Gastrocnemius medialis (tissue), 4 donors: ENCODE measurements around the gene ASTN2. TPM values are rescaled to one million over a fixed set of nuclear protein-coding genes. Genes with fewer than 3 reads are reported as not detected.
"Not testable (repeated sequence)": the region's sequence is repeated elsewhere in the genome, so short reads cannot be mapped to it uniquely, and the experiment has no call there.

Source experiments
- ATAC-seq, 2 donors: fragments of 150-250 bp; one replicate each; pipeline ENCODE4 v1.9.1; 2016
- DNase-seq, 2 donors: peaks; one replicate each; pipeline ENCODE4 v3.0.0-alpha.2; 2019
- H3K27ac ChIP-seq, 4 donors: fragments of 200-600 bp; sonication (generic); 1 replicate in 1 of 4; 2 replicates in 3 of 4; pipeline ENCODE4 v1.5.1; 2016 to 2018; ENCODE audit warnings: mild to moderate bottlenecking in 2 of 4, moderate library complexity in 1 of 4
- H3K27me3 ChIP-seq, 3 donors: fragments of 200-600 bp; sonication (generic) in 2 of 3; 1 replicate in 1 of 3; 2 replicates in 2 of 3; pipeline versions ENCODE4 v1.5.1 to v1.6.0; 2016 to 2019; ENCODE audit warnings: mild to moderate bottlenecking in 1 of 3, moderate library complexity in 1 of 3
- H3K36me3 ChIP-seq, 2 donors: fragments of 200-600 bp; sonication (generic) in 1 of 2; one replicate each; pipeline ENCODE4 v1.5.1; 2017 to 2018
- H3K4me1 ChIP-seq, 2 donors: fragments of 200-600 bp; sonication (generic) in 1 of 2; one replicate each; pipeline ENCODE4 v1.5.1; 2016 to 2017; ENCODE audit warnings: mild to moderate bottlenecking in 2 of 2
- H3K4me3 ChIP-seq, 4 donors: fragments of 200-600 bp; sonication (generic) in 3 of 4; 1 replicate in 1 of 4; 2 replicates in 3 of 4; pipeline ENCODE4 v1.5.1; 2016 to 2019; ENCODE audit warnings: mild to moderate bottlenecking in 2 of 4
- H3K9me3 ChIP-seq, 3 donors: fragments of 200-600 bp; sonication (generic) in 2 of 3; 1 replicate in 1 of 3; 2 replicates in 2 of 3; pipeline ENCODE4 v1.5.1; 2016 to 2019
- POLR2A ChIP-seq, 2 donors: fragments of 450-650 bp; IDR thresholded peaks; one replicate each; pipeline ENCODE4 v1.6.1; 2017; ENCODE audit warnings: antibody characterized with exemption in 2 of 2, mild to moderate bottlenecking in 2 of 2, moderate library complexity in 2 of 2
- in situ Hi-C, 4 donors: fragments of 200-750 bp; cut with MboI; loops; one replicate each; pipeline versions ENCODE4 v1.15.0 to v1.8.0; 2017; ENCODE audit warnings: low sequenced_read_pairs in 4 of 4
- intact Hi-C: fragments of 100-400 bp; cut with DNase I; formaldehyde crosslinking; loops from one replicate; pipeline ENCODE4 v1.15.1; 2023; ENCODE audit warnings: low total_unique reads
- total RNA-seq, 4 donors: library from RNA; depleted of rRNA; stranded (reverse); fragments of >200 nt; gene quantifications; one replicate each; pipeline versions ENCODE4 v1.1.0 to v1.2.3, GENCODE V29; 2016
- TF ChIP-seq, protein P1 (sequence below), 5 experiments: fragments of 450-650 bp in 3 of 5; fragments of 200-600 bp in 2 of 5; sonication (generic) in 2 of 5; IDR thresholded peaks in 4 of 5; conservative IDR thresholded peaks in 1 of 5; 1 replicate in 4 of 5; 2 replicates in 1 of 5; pipeline ENCODE4 v1.5.1; 2016 to 2019; ENCODE audit warnings: antibody characterized with exemption in 5 of 5, mild to moderate bottlenecking in 3 of 5, moderate library complexity in 3 of 5

Gene ASTN2
- total RNA-seq, 4 donors from 2014 or later = 2.5 to 4.6 (median 3.7) TPM

DNA sequence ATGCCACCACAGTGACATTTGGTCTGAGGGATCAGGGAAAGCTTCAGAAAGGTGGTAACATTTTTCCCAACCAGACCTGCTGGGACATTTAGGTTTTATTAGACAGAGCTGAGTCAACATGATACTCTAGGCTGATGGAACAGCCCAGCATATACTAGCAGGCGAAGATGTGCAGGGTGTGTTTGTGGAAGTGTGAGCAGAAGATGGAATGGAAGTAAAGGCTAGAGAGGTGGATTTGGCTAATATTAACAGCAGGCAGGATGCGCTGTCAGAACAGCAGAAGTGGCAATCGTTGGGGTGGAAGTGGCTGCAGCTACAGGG, 340.6 kb downstream of the ASTN2 start:
- intact Hi-C loops (no loop called here), in situ Hi-C loops (no loop called here)
- no peak overlapping the region for H3K4me3 ChIP-seq
- no peaks in the 10 kb centered on the region for H3K9me3 ChIP-seq
- no peaks in the 10 kb centered on the region for H3K27me3 ChIP-seq
- no peak for TF ChIP-seq POLR2A (IDR thresholded peaks at IDR 0.05)
- TF ChIP-seq, protein P1, sequence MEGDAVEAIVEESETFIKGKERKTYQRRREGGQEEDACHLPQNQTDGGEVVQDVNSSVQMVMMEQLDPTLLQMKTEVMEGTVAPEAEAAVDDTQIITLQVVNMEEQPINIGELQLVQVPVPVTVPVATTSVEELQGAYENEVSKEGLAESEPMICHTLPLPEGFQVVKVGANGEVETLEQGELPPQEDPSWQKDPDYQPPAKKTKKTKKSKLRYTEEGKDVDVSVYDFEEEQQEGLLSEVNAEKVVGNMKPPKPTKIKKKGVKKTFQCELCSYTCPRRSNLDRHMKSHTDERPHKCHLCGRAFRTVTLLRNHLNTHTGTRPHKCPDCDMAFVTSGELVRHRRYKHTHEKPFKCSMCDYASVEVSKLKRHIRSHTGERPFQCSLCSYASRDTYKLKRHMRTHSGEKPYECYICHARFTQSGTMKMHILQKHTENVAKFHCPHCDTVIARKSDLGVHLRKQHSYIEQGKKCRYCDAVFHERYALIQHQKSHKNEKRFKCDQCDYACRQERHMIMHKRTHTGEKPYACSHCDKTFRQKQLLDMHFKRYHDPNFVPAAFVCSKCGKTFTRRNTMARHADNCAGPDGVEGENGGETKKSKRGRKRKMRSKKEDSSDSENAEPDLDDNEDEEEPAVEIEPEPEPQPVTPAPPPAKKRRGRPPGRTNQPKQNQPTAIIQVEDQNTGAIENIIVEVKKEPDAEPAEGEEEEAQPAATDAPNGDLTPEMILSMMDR (IDR thresholded peaks at IDR 0.05 in 4 of 5, conservative IDR thresholded peaks at IDR 0.05 in 1 of 5) = no peak
- ATAC-seq (no peak), DNase-seq (no peak)
- no peak overlapping the region for H3K27ac ChIP-seq
- H3K36me3 ChIP-seq = no peaks in the 10 kb centered on the region
- H3K4me1 ChIP-seq = no peaks in the 10 kb centered on the region

DNA sequence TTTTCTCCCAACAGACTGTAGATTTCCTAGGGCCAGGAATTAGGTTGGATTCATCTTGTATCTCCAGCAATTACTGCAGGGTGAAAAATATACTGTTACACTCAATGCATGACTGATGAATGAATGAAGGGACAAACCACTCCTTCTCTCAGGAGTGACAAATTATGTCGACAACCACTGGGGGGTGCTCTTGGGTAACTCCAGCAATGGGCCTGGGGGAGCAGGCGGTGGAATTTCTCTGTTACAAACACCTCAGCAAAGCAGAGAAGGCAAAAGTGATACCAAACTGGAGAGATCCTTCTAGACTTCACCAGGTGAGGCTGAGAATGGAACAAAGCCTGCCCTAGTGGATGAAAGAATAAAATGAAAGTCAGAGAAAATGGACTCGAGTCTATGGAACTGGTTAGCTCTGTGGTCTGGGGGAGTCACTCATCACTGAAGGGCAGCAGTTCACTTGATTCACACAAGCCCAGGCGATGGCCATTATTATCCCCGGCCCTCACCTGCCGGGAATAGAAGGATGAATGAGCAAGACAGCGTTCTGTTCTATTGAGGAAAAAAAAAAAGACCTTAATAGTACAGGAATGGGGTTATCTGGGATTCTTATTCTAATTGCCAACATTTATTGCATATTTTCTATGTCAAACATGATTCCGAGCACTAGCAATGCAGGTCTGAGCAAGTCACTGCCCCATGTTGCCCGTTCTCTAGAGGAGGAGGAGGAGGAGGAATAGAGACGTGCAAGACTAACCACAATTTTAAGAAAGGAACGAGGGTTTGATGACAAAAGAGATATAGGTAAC, 341.1 kb downstream of the ASTN2 start:
- intact Hi-C loops (no loop called here), in situ Hi-C loops (no loop called here)
- no peak for TF ChIP-seq POLR2A (IDR thresholded peaks at IDR 0.05)
- TF ChIP-seq, protein P1 (IDR thresholded peaks at IDR 0.05 in 4 of 5, conservative IDR thresholded peaks at IDR 0.05 in 1 of 5) = peak in 1 of 5 experiments; percentile 35
- H3K27me3 ChIP-seq = no peaks in the 10 kb centered on the region
- DNase-seq (no peak), ATAC-seq (no peak)
- H3K9me3 ChIP-seq = no peaks in the 10 kb centered on the region
- H3K4me1 ChIP-seq = no peaks in the 10 kb centered on the region
- H3K4me3 ChIP-seq = no peak overlapping the region
- H3K27ac ChIP-seq = no peak overlapping the region
- no peaks in the 10 kb centered on the region for H3K36me3 ChIP-seq

DNA sequence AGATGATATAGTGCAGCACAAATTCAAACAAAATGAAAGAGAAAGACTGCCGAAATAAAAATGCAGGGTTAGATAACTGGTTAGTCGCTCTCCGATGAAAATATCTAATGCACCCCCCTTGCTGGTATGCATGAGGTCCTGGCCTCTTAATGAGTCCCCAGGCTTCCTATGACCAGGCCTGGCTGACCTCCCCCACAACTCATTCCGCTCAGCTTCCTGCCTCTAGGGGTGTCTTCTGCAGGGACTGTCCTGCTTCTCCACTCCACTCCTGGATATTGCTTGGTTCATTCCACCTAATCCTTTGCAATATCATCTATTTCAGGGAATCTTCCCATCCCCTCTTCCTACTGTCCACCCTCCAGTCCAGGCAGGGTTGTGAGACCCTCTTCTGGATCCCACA, 341.8 kb downstream of the ASTN2 start:
- Histone ChIP-seq H3K27me3 (no peaks in the 10 kb centered on the region), H3K4me1 (no peaks in the 10 kb centered on the region), H3K4me3 (no peak overlapping the region), H3K36me3 (no peaks in the 10 kb centered on the region), H3K9me3 (no peaks in the 10 kb centered on the region), H3K27ac (no peak overlapping the region)
- DNase-seq = no peak
- intact Hi-C loops (no loop called here), in situ Hi-C loops (no loop called here)
- ATAC-seq = no peak
- TF ChIP-seq POLR2A (IDR thresholded peaks at IDR 0.05) = no peak
- TF ChIP-seq, protein P1 (IDR thresholded peaks at IDR 0.05 in 4 of 5, conservative IDR thresholded peaks at IDR 0.05 in 1 of 5) = no peak

DNA sequence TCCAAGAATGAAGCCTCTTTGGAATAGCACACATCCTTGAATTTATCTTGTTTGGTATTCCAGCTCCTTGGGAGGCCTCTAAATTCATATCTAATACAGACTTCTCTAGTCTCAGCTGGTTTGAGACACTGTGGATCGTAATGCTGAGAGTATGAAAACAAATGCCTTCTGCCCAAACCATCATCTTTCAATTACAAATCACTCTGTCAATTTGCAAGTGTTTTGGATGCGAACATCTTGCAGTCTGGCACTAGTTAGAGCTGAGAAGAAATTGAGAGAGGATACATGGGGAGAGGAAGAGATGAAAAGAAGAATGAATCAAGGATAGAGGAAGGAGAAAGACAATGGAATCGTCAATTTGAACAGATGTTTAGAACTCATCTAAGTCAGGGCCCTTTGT, 342.6 kb downstream of the ASTN2 start:
- ATAC-seq (no peak), DNase-seq (no peak)
- no peaks in the 10 kb centered on the region for H3K27me3 ChIP-seq
- TF ChIP-seq POLR2A (IDR thresholded peaks at IDR 0.05) = no peak
- TF ChIP-seq, protein P1 (IDR thresholded peaks at IDR 0.05 in 4 of 5, conservative IDR thresholded peaks at IDR 0.05 in 1 of 5) = no peak
- no peaks in the 10 kb centered on the region for H3K9me3 ChIP-seq
- H3K27ac ChIP-seq = no peak overlapping the region
- H3K4me1 ChIP-seq = no peaks in the 10 kb centered on the region
- no peaks in the 10 kb centered on the region for H3K36me3 ChIP-seq
- no peak overlapping the region for H3K4me3 ChIP-seq
- in situ Hi-C loops = no loop called here
- intact Hi-C loops = no loop called here

DNA sequence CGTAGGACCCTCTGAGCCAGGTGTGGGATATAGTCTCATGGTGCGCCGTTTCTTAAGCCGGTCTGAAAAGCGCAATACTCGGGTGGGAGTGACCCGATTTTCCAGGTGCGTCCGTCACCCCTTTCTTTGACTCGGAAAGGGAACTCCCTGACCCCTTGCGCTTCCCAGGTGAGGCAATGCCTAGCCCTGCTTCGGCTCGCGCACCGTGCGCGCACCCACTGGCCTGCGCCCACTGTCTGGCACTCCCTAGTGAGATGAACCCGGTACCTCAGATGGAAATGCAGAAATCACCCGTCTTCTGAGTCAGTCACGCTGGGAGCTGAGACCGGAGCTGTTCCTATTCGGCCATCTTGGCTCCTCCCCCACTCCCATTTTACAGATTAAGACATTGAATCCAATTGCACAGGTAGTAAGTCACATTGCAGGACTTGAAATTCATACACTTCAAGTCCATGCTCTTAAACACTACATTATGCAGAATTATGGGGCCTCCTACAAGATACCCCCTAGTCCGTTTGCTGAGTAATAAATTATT, 343.1 kb downstream of the ASTN2 start:
- H3K27me3 ChIP-seq, intact Hi-C loops, H3K4me3 ChIP-seq, H3K36me3 ChIP-seq, DNase-seq, H3K27ac ChIP-seq, ATAC-seq, in situ Hi-C loops, H3K9me3 ChIP-seq, H3K4me1 ChIP-seq: not testable (repeated sequence)
